Activated naive CD4-positive, alpha-beta T cell treated with anti-CD3 and anti-CD28 coated beads, Interleukin-2, amount 50 U/mL, for 16 hours (primary cell): Measurements from ENCODE around the gene RACGAP1.

Experiments used
- DNase-seq: peaks from one replicate; pipeline ENCODE4 v3.0.0-alpha.2; 2020

RACGAP1 gene

DNA sequence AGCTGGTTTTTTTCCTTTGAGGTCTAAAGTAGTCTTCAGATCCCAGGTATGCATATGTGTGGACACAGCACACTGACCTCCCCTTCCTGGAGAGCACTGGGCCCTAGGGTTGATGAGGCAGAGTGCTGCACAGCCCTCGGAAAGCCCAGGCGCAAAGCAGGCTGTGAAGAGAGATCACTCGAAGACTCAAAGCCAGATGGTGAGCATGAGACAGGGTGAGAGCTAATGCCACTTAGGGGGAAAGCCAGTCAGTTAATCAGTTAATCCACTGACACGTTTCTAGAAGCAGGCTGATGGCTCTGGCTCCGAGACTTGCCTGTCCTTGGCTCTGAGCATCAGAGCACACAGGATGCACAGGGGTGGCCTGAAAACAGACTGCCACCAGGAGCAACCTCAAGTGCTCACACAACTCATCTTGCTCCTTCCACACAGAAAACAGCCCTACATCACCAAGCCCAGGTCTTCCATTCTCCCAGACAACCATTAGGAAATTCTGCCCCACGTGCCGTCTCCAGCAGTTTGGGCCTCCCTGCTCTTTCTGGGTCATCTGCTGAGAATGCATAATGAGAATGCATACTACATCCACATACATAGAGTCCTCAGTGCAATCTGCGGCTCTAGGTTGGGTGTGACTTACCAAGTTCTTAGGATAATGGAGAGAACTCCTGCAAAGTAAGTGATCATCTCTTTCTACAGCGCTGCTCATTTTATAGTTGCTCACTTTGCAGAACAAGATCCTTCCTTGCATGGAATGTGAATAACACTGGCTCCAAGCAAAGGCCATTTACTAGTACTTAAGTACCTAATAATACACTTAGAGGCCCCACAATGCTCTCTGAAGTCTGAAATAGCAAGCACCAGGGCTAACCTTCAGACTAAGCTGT is 40.6 kb downstream of the RACGAP1 start:
- DNase-seq, result no peak

DNA sequence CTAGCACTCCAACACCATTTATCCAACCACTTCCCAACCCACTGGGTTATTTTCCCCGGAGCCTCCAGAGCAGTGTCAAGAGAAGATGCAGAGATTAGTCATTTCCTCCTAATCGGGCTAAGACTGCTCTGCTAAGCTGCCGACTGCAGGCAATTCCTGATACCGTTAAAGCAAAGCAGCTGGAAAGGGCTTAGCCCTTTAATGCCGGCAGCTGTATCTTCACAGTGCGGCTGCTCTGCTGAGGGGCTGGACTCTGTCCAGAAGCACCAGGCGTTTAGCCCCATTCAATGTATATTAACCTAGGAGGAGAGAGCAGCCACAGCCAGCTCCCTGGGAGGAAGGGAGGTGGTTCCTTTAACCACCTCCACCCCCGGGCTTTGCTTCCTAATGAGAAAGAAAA is 41.4 kb downstream of the RACGAP1 start:
- DNase-seq, result no peak

DNA sequence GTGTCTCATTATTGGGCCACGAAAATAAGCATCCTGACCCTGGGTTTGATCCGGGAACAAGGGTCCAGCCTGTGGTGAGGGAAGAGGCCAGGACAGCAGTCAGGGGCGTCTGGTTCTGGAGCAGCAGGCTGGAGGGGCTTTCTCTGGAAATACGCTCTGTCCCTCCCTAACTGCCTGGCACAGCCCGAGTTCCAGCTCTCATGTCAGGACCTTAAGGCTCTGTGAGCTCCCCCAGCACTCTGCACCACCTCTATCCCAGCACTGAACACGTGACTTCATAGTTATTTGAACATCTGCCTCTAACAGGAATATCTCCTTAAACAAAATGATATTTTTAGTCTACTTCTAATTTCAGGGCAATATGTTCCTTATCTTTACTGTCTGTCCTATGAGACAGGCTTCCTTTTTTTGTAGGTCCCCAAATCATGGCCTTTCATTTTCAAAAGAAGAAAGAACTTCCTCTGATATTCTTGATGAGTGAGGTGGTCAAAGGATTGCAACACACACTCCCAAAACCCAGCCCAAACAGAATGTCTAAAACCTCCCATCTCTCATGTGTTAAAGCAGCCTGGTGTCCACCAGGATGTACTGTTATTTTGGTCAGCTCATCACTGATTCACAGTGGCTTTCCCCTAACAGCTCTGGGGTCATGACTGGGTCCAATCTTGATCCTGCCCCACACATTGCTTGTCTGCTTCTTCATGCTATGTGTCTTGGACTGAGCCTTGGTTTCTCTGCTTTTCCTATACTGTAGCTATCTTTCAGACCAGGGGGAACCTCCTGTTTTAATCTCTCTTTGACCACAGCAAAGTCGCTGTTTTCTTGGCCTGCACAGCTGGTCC is 42.8 kb downstream of the RACGAP1 start:
- DNase-seq, result no peak

DNA sequence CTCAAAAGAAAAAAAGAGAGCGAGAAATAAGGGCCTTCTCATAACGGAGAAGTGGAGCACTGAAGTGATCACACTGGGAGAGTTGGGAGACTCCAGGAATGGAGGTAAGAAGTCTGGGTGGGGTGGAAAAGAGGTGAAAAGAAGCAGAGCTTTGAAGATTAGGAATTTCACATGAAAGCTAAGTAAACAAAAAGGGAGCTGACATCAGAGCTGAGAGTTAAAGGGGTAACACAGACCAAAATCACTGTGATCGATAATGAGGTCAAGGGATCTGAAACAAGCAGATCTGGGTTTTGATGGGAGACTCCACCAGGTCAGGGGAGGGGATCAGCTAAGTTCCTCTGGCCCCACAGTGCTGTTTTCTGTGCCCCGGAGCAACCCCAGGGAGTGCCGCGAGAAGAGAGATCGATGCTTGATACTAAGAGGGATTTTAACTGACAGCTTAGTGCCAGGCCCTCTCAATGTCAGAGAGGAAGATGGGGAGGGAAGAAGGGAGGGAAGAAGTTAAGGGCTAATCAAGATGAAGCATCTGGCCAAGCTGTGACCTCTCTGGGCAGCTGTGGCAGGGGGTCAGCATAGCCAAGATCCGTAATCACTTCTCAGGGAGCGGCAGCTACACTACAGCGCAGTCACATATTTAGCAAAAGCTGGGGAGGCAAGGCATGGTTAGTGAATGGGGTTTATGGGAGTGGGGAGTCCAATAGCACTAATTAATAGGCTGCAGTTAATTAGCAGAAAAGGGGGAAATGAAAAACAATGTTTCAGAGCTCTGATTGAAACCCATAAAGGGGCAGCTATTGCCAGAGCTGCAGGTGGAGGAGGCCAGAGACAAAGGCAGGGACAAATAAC is 44.6 kb downstream of the RACGAP1 start:
- no peak for DNase-seq

DNA sequence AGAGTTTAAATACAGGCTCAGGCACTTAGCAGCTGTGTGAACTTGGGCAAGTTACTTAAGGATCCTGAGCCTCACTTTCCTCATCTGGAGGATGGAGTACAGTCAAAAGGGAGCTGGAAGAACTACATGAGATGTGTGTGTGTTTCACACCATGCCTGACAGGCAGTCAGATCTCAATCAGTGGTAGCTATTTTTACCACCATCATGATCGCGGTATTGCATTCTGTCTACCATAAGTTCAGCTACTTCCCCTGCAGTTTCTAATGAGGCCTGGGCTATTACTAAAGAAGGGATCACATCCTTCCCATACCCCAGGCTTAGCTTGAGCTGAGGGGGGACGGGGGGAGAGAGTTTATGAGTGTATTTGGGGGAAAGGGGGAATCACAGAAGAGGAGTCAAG is 45.5 kb downstream of the RACGAP1 start:
- DNase-seq, result no peak

DNA sequence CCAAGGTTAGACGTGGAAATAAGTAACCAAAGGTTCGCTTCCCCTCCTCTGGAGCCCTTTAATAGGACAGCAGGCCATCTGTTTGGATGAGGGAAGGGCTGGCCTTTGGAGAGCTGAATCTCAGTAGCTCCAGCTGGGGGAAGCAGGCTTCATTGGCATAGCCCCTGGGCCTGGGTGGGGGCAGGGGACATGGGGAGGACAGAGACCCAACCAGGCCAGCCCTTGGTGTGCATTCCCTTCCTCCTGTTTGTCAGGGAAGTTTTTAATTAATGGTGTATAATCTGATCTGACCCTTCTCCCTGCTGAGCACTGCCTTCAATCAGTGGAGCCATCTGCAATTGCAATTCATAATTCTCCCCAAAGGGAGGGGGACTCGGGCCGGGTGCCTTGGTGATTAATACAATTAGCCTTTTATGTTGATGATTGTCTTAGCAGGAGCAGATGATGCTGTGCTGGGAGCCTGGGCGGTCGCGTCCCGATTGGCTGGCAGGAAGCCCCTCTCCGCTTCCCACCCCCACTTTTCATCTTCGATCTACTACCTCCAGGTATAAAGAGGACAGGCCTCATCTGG is 46.2 kb downstream of the RACGAP1 start:
- DNase-seq, result no peak

DNA sequence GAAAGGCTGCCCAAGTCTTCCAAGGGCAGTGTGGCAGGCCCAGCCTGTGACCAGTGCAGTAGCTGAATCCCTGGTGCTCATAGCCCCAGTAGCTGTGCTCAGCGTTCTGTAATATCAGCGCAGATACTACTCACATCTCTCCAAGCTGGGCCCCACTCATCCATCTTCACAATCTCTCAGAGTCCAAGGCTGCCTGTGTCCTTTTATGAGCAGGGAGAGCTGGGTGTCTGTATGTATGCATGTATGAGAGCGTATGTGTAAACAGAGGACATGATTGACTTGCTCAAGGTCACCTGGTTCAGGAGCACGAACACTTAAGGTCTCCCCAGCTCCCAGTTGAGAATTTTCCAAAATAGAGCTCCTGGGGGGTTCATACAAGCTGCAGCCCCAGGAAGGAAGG is 47.2 kb downstream of the RACGAP1 start:
- DNase-seq, result no peak

DNA sequence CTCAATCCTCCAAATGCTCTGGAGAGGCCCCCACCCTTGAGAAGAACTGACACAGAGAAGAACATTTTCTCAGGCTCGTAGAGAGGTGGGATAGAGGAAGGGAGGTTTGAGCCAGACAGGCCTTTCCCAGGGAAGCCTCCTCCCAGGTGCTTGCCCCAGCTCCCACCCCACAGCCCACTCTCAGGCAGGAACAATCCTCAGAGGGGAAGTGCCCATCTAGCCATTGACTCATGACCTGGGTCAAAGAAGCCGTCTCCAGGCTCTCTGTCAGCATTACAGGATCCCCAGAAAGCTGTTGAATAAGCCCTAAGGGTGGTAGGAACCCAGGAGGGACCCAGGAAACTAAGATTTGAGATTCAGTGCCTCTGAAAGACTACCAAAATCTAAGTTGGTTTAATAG is 48.7 kb downstream of the RACGAP1 start:
- no peak for DNase-seq

DNA sequence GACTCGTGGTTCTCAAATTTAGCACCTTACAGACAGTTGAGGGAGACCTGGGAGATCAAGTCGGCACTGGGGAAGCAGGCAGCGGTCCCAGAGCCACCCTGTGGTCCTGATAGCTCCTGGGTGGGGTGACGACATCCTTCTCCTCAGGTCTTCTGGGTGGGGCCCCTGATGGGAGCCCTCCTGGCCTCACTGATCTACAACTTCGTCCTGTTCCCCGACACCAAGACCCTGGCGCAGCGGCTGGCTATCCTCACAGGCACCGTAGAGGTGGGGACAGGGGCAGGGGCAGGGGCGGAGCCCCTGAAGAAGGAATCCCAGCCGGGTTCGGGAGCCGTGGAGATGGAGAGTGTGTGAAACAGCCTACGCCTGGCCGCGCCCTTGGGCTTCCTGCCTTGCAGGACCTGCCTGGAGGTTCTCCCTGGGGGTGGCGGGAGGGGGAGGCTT is 50.0 kb downstream of the RACGAP1 start:
- DNase-seq, result no peak

DNA sequence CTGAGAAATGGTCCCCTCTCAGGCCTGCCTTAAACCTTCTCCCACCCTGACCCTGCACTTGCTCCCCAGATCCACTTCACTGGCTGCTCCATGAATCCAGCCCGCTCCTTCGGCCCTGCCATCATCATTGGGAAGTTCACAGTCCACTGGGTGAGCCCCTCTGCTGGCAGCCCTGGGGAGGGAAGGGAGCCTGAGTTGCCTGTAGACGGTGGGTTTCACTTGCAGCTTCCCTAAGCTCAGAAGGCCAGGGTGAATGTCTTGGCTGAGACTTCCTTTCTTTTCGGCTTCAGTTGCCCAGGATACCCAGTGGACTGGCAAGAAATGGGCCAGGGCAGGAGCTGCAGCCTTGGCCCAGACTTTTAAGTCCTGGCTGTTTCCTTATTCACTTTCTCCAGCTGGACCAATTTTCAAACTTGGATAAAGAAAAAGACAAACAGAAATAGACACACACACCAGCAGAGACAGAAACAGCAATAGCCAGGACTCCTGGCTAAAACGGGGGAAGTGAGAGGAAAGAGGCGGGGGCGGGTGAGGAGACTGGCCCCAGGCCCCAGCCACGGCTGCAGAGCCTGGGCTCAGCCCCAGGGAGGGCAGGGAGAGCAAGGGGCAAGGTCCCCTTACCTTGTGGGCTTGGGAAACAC is 50.5 kb downstream of the RACGAP1 start:
- no peak for DNase-seq

DNA sequence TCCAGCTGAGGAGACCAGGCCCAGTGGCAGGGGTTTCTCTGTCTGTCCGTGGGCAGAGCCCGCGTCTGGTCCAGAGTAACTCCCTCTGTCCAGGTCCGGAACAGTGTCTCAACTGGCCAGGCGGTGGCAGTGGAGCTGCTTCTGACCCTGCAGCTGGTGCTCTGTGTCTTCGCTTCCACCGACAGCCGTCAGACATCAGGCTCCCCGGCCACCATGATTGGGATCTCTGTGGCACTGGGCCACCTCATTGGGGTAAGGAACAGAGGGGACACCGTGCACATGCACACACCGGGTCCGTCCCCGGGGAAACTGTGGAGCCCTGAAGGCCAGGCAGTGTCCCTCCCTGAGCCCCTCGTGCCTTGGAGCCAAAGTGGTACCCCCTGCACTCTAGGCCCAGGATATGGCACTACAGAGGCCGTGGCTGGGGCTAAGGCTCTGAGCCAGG is 51.0 kb downstream of the RACGAP1 start:
- no peak for DNase-seq

DNA sequence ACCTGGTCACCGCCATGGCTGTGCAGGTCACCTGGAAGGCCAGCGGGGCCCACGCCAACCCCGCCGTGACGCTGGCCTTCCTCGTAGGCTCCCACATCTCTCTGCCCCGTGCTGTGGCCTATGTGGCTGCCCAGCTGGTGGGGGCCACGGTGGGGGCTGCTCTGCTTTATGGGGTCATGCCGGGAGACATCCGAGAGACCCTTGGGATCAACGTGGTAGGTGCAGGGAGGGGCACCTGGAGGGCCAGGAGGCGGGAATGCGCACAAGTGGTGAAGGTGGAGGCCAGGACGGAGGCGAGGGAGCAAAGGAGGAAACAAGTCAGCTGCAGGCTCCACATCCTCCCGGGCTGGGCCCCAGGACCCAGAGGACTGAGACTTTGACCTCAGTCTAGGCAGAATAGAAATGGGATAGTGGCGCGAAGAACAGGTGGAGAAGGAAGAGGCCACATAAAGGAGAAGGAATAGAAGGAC is 51.9 kb downstream of the RACGAP1 start:
- no peak for DNase-seq

DNA sequence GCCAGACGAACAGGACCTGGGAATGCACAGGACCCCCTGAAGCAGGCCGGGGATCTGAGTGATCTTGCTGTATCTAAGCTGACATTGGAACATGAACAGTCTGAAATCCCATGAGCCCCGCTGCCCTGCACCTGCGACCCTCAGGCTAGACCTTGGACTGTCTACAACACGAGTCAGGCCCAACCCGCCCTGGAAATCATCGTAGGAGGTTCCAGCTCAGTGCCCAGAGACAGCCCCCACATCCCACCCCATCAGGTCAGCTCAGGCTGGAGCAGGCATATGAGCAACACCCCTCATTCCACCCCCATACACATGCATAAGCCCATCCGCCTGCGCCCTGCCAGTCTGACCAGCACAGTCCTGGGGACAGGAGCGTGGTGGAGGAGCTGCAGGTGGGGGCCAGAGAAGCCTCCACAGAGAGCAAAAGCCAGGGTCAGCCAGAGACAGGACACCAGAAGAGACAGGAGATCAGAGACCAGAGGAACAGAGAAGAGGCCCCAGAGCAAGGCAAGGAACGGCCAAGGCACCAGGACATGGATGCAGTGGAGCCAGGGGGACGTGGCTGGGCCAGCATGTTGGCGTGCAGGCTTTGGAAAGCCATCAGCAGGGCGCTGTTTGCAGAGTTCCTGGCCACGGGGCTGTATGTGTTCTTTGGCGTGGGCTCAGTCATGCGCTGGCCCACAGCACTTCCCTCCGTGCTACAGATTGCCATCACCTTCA is 52.5 kb downstream of the RACGAP1 start, which contains the start of gene AQP6:
TSS of gene AQP6 (plus strand) at position 307 of the 720 bp plus-strand sequence. CDS start at position 534, 227 bp downstream.
- no peak for DNase-seq

DNA sequence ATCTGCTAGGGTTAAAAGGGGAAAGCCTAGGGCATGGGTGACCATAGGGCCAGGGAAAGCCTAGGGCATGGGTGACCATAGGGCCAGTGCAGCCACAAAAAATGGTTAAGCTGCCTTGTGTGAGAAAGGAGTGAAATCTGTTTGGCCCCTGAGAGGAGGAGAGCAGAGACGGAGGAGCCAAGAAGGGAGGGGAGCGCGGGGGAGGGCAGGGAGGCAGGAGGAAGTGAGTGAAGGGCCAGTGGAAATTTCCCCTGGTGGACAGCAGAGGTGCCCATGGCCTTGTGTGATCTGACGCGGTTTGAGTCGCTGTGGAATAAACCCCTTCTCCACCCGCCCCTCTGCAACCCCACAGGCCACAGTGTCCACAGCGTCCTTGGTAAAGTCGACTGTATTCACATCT is 53.2 kb downstream of the RACGAP1 start:
- no peak for DNase-seq

DNA sequence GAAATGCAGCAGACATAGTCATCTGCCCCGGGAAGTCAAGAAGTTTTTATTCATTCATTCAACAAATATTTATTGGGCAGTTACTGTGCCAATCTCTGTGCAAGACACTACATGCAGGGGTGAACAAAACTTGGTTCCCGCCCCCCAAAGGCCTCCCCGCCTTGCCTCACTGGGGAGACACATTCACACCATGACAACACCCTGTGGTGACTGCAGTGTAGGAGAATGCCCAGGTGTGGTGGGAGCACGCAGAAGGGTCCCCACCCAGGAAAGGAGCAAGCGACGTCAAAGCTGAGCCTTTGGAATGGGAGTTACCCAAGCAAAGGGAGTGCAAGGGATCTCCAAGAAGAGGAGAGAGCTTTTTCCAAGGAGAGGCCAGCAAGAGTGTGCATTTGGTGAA is 54.2 kb downstream of the RACGAP1 start:
- DNase-seq, result no peak

DNA sequence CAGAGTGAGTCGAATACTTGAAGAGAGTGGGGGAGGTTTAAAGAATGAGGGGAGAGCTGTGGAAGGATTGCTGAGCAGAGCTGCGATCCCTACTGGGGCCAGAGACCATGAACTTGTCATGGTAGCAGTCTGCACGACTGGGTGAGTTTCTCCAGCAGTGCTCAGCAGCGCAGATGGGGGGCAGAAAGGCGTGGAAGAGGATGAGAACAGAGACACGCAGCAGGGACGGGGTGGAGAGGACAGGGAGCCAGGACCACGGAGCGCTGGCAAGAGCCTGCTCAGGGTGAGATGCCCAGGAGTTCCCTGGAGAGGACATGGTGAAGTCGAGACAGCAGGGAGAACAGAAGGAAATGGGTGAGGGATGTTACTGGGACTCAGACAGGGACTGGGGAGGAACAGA is 54.6 kb downstream of the RACGAP1 start:
- no peak for DNase-seq

DNA sequence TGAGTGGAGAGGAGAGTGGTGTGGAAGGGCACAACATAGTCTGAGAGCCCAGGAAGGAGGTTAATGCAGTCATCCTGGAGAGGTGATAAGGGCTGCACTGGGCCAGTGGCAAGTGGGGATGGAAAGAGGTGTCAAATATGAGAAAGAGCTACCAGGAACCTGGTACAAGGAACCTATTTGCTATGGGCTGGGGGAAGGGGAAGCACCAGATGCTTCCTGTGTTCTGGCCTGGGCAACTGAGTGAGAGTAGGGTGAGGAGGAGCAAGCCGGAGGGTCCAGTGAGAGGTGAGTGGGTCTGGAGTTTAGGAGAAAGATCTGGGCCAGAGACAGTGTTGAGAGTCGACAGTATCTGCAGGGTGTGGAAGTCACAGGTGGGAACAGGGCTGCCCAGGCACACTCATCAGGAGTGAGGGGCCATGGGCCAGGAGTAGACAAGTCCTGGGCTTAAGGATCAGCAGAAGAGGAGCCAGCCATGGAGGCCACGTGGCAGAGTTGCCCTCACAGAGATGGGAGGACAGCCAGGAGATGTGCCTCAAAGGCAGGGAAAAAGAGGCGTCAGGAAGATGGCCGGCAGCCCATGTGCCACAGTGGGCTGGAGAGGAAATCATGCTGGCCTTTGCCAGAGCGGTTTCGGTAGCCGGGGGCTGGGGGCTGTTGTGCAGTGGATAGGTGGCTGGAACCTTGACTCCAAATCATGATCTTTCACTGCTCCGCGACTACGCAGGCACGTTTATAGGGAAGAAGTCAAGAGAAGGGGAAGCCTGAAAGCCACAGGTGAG is 55.5 kb downstream of the RACGAP1 start:
- DNase-seq, result no peak

DNA sequence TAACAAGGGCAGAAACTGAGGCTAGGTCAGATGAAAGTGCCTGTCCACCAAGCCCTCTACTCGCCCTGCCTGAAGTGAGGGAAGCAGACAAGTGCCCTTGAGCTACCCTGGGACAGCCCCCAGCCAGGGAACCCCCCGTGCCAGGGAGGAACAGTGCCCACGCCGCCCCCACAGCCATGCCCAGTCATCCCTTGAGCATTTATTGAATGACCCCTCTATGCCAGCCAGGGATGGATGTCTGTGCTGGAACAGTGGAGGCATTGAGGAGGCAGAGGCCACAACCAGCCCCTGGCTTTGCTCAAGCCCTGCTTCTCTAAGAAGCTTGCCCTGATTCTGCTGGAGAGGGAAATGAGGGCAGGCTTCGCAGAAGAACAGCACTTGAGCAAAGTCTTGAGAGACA is 56.3 kb downstream of the RACGAP1 start:
- DNase-seq, result no peak

DNA sequence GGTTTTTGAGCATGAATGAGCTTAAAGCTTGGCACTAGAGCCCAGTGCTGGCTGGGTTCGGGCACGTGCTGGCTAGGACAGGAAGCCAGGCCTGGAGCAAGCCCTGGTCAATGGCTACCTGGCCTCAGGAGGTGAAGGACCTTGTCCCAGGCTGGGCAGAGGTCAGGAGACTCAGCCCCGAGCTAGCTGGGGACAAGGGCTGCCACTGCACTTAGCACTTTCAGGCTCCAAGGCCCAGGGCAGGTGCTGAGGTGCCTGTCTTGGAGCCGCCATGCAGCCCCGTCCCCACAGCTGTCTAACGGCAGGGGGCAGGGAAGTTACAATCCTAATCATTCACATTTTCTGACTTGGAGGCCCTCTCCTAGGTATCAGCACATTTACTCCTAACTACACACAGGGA is 56.8 kb downstream of the RACGAP1 start:
- DNase-seq, result no peak

DNA sequence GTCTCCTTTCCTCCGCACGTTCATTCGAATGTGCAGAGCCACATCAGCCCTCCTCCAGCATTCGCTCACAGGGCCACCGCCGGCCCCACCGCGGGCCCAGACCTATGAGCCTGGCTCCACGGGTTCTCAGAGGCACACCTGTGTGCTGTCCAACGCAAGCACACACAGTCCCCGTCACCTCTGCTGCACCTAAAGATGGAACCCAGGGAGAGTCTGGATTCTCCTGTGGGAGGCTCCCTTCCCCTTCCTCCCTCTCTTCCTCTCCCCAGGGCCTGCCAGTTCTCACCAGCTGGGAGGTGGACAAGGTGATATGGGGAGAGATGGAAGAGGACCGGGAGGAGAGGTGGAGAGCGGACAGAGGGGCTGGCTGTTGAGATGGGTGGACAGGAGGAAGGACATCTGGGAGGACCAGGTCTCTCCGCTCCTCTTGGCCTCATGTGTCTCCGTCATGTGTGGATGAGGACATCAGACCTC is 57.5 kb downstream of the RACGAP1 start:
- no peak for DNase-seq
